H9 (cell line): ENCODE results near the gene USP14. TPM values are rescaled to one million over a fixed set of nuclear protein-coding genes. Genes with fewer than 3 reads are reported as not detected.
A peak's percentile ranks its signal among the peaks of the same experiment; 100 is the strongest.

ENCODE experiments used
- DNase-seq: peaks from one replicate; pipeline ENCODE4 v3.0.0-alpha.2; 2017
- H2AFZ ChIP-seq: one replicate; pipeline ENCODE4 v1.6.1; 2013; ENCODE audit warnings: mild to moderate bottlenecking, low read length, control low read depth, moderate library complexity
- H2AK5ac ChIP-seq: 2 replicates; pipeline ENCODE4 v1.6.1; 2013; ENCODE audit warnings: low read length, control low read depth, mixed read lengths; ENCODE audit not compliant: insufficient read length
- H2BK120ac ChIP-seq: one replicate; pipeline ENCODE4 v1.6.1; 2013; ENCODE audit warnings: low read depth, mild to moderate bottlenecking, low read length, control low read depth, inconsistent platforms; ENCODE audit not compliant: poor library complexity, severe bottlenecking
- H2BK12ac ChIP-seq: 2 replicates; pipeline ENCODE4 v1.6.1; 2013; ENCODE audit warnings: low read length, control low read depth, mixed read lengths, low read depth; ENCODE audit not compliant: insufficient read length
- H2BK15ac ChIP-seq: 2 replicates; pipeline ENCODE4 v1.6.1; 2013; ENCODE audit warnings: low read depth, low read length, control low read depth
- H2BK20ac ChIP-seq: one replicate; pipeline ENCODE4 v1.6.1; 2013; ENCODE audit warnings: low read depth, mild to moderate bottlenecking, low read length, control low read depth, inconsistent platforms; ENCODE audit not compliant: poor library complexity, severe bottlenecking
- H2BK5ac ChIP-seq: 2 replicates; pipeline ENCODE4 v1.6.1; 2013; ENCODE audit warnings: low read length, control low read depth, mixed read lengths; ENCODE audit not compliant: insufficient read length
- H3K14ac ChIP-seq: 2 replicates; pipeline ENCODE4 v1.6.1; 2013; ENCODE audit warnings: low read length, control low read depth; ENCODE audit not compliant: insufficient read depth
- H3K18ac ChIP-seq: 2 replicates; pipeline ENCODE4 v1.6.1; 2013; ENCODE audit warnings: low read depth, mild to moderate bottlenecking, mixed read lengths, low read length, control low read depth; ENCODE audit not compliant: insufficient read length
- H3K23ac ChIP-seq: 2 replicates; pipeline ENCODE4 v1.6.1; 2013; ENCODE audit warnings: low read length, control low read depth, mixed read lengths, low read depth; ENCODE audit not compliant: insufficient read length
- H3K23me2 ChIP-seq: 2 replicates; pipeline ENCODE4 v1.6.1; 2013; ENCODE audit warnings: low read depth, mild to moderate bottlenecking, mixed read lengths, low read length, control low read depth; ENCODE audit not compliant: insufficient read length, poor library complexity, severe bottlenecking
- H3K27ac ChIP-seq: 2 replicates; pipeline ENCODE4 v1.5.1; 2013; ENCODE audit warnings: low read length, control low read depth, mixed read lengths, low read depth; ENCODE audit not compliant: insufficient read length
- H3K27me3 ChIP-seq: 2 replicates; pipeline ENCODE4 v1.6.1; 2013; ENCODE audit warnings: low read length, control low read depth, inconsistent platforms; ENCODE audit not compliant: insufficient read depth
- H3K4ac ChIP-seq: 2 replicates; pipeline ENCODE4 v1.6.1; 2013; ENCODE audit warnings: low read depth, mild to moderate bottlenecking, control low read depth, inconsistent platforms, low read length, moderate library complexity
- H3K4me1 ChIP-seq: 2 replicates; pipeline ENCODE4 v1.6.1; 2013; ENCODE audit warnings: low read length, control low read depth, inconsistent platforms; ENCODE audit not compliant: insufficient read depth
- H3K4me2 ChIP-seq: 2 replicates; pipeline ENCODE4 v1.6.1; 2013; ENCODE audit warnings: low read length, control low read depth, mixed read lengths; ENCODE audit not compliant: insufficient read length, insufficient read depth
- H3K56ac ChIP-seq: 2 replicates; pipeline ENCODE4 v1.6.1; 2013; ENCODE audit warnings: low read depth, mild to moderate bottlenecking, mixed read lengths, low read length, control low read depth; ENCODE audit not compliant: insufficient read length
- H3K79me1 ChIP-seq: 2 replicates; pipeline ENCODE4 v1.6.1; 2013; ENCODE audit warnings: low read depth, mild to moderate bottlenecking, moderate library complexity, low read length, control low read depth, inconsistent platforms; ENCODE audit not compliant: insufficient read depth, poor library complexity, severe bottlenecking
- H3K79me2 ChIP-seq: 2 replicates; pipeline ENCODE4 v1.6.1; 2013; ENCODE audit warnings: low read length, control low read depth, inconsistent platforms; ENCODE audit not compliant: insufficient read depth
- H3K9ac ChIP-seq: 2 replicates; pipeline ENCODE4 v1.6.1; 2013; ENCODE audit warnings: low read length, control low read depth, mixed read lengths; ENCODE audit not compliant: insufficient read length; ENCODE audit errors: extremely low read depth
- H3K9me3 ChIP-seq: one replicate; pipeline ENCODE4 v1.6.1; 2013; ENCODE audit warnings: low read depth, low read length, inconsistent platforms; ENCODE audit not compliant: control insufficient read depth
- H3T11ph ChIP-seq: one replicate; pipeline ENCODE4 v1.6.1; 2013; ENCODE audit warnings: mild to moderate bottlenecking, low read length, control low read depth, inconsistent platforms
- H4K20me1 ChIP-seq: one replicate; pipeline ENCODE4 v1.6.1; 2013; ENCODE audit not compliant: control insufficient read depth, insufficient read length, insufficient read depth
- H4K5ac ChIP-seq: 2 replicates; pipeline ENCODE4 v1.6.1; 2013; ENCODE audit warnings: low read depth, mild to moderate bottlenecking, mixed read lengths, low read length, control low read depth; ENCODE audit not compliant: insufficient read length
- H4K8ac ChIP-seq: replicated peaks from 2 replicates; pipeline ENCODE4 v1.6.1; 2013; ENCODE audit warnings: low read length, control low read depth, mixed read lengths, low read depth; ENCODE audit not compliant: insufficient read length
- H4K91ac ChIP-seq: 2 replicates; pipeline ENCODE4 v1.6.1; 2013; ENCODE audit warnings: low read depth, mild to moderate bottlenecking, moderate library complexity, mixed read lengths, low read length, control low read depth; ENCODE audit not compliant: insufficient read length
- H3K27ac Mint-ChIP-seq, 3 experiments: 2 replicates in 2 of 3; 3 replicates in 1 of 3; pipeline ENCODE4 v1.8.0; 2020 to 2021; ENCODE audit warnings: mixed read lengths in 3 of 3, mild to moderate bottlenecking in 1 of 3, moderate library complexity in 1 of 3
- H3K27me3 Mint-ChIP-seq: 2 replicates; pipeline ENCODE4 v1.8.0; 2021; ENCODE audit warnings: low read depth, mild to moderate bottlenecking, moderate library complexity, mixed read lengths
- H3K36me3 Mint-ChIP-seq, 3 experiments: 2 replicates in 2 of 3; 3 replicates in 1 of 3; pipeline ENCODE4 v1.8.0; 2020 to 2021; ENCODE audit warnings: low read depth in 3 of 3, mixed read lengths in 3 of 3; ENCODE audit not compliant: insufficient read depth in 1 of 3
- H3K4me1 Mint-ChIP-seq, 2 experiments: 2 replicates each; pipeline ENCODE4 v1.8.0; 2020; ENCODE audit warnings: mixed read lengths in 2 of 2
- H3K4me3 Mint-ChIP-seq, 2 experiments: 2 replicates in 1 of 2; 3 replicates in 1 of 2; pipeline ENCODE4 v1.8.0; 2020 to 2021; ENCODE audit warnings: mild to moderate bottlenecking in 2 of 2, mixed read lengths in 2 of 2, moderate library complexity in 1 of 2
- H3K9me3 Mint-ChIP-seq, 2 experiments: 2 replicates in 1 of 2; 3 replicates in 1 of 2; pipeline ENCODE4 v1.8.0; 2020; ENCODE audit warnings: mild to moderate bottlenecking in 2 of 2, mixed read lengths in 2 of 2, moderate library complexity in 1 of 2
- WGBS: extraction: QIAGEN DNeasy Blood & Tissue Kit; methylation state at CpG from one replicate; pipeline ENCODE4 v1.1.7; 2013; ENCODE audit warnings: missing lambda C conversion rate, low lambda C conversion rate, mixed read lengths; ENCODE audit not compliant: insufficient read length; ENCODE audit errors: extremely low coverage; 5-methylcytosine and 5-hydroxymethylcytosine counted together
- total RNA-seq: library from RNA; stranded (reverse); gene quantifications from 2 replicates; pipeline ENCODE4 v1.2.1, GENCODE V29; 2021
- TF ChIP-seq, protein P1 (sequence below): fragments of 200-600 bp; sonication (generic); conservative IDR thresholded peaks from 3 replicates; pipeline ENCODE4 v1.8.0; 2021; ENCODE audit warnings: antibody characterized with exemption, mild to moderate bottlenecking

The USP14 gene
- total RNA-seq, 1 experiment from 2014 or later, result 92.1 TPM

DNA sequence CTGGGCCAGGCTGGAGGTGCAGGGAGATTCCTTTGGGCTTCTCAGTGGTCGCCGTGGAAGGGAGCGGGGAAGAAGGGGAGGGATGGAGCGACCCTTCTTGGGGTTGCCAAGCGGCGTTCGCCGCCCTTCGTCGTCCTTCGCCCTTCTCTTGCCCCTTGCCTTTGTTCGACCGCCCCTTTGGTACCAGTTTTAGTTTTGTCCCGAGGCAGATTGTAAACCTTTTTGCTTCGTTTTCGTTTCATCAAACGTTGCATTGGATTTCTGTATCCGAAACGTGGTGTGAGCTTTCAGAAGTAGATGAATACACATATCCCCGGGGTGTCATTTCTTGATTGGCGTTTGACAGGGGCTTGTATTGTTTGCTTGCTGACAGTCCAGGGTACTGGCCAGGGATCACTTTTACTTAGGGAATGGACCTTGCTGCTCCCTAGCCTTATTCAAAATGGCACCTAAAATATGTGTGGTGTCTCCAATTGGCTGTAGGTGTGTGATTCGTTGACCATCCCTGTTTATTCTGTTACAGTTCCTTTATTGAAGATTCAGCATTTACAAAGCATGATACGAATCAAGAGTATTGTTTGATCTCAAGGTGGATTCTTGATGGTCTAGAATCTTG lies 788 bp downstream of the USP14 start:
- no peak overlapping the region for H2BK15ac ChIP-seq
- no peak for DNase-seq

More for the DNA sequence above, 788 bp downstream of the USP14 start:
- Histone ChIP-seq H3K56ac (no peak overlapping the region), H3K4ac (no peak overlapping the region), H3K27ac (no peak overlapping the region), H4K8ac (no peak overlapping the region), H2AK5ac (no peak overlapping the region), H4K20me1 (no peaks in the 10 kb centered on the region), H3T11ph (no peak overlapping the region), H2BK20ac (no peak overlapping the region), H3K79me1 (no peaks in the 10 kb centered on the region), H2BK5ac (no peak overlapping the region), H3K23me2 (no peaks in the 10 kb centered on the region), H3K18ac (peak overlapping the region; percentile 18), H2BK120ac (no peak overlapping the region), H3K9ac (peak overlapping the region; percentile 79), H2BK12ac (no peak overlapping the region), H3K9me3 (no peaks in the 10 kb centered on the region), H3K14ac (0 out of 2 replicates have a peak overlapping the region, but pooled peaks have one; percentile 82), H4K5ac (no peak overlapping the region), H3K79me2 (peaks cover 31% of the 10 kb centered on the region), H3K23ac (no peak overlapping the region), H3K27me3 (peaks cover 4% of the 10 kb centered on the region; the same call in 1 of the 2 replicates), H4K91ac (no peak overlapping the region), H3K4me1 (no peaks in the 10 kb centered on the region), H2AFZ (no peak overlapping the region), H3K4me2 (peak overlapping the region; percentile 84)
- H3K27me3 Mint-ChIP-seq, result peaks cover 27% of the 10 kb centered on the region
- peaks cover 11 to 21% (median 13%) of the 10 kb centered on the region in 3 experiments; a peak in 6 of 7 replicates for H3K36me3 Mint-ChIP-seq
- peaks cover 4 to 15% of the 10 kb centered on the region in 2 experiments for H3K4me1 Mint-ChIP-seq
- peak overlapping the region; percentile 83 to 98 (median 93) for H3K27ac Mint-ChIP-seq
- peaks cover 0 to 4% of the 10 kb centered on the region in 2 experiments; a peak in 1 of 5 replicates for H3K9me3 Mint-ChIP-seq
- TF ChIP-seq, protein P1, sequence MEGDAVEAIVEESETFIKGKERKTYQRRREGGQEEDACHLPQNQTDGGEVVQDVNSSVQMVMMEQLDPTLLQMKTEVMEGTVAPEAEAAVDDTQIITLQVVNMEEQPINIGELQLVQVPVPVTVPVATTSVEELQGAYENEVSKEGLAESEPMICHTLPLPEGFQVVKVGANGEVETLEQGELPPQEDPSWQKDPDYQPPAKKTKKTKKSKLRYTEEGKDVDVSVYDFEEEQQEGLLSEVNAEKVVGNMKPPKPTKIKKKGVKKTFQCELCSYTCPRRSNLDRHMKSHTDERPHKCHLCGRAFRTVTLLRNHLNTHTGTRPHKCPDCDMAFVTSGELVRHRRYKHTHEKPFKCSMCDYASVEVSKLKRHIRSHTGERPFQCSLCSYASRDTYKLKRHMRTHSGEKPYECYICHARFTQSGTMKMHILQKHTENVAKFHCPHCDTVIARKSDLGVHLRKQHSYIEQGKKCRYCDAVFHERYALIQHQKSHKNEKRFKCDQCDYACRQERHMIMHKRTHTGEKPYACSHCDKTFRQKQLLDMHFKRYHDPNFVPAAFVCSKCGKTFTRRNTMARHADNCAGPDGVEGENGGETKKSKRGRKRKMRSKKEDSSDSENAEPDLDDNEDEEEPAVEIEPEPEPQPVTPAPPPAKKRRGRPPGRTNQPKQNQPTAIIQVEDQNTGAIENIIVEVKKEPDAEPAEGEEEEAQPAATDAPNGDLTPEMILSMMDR, result no peak
- WGBS, result no CpG with 5 or more reads among the region's 23 CpGs
- peak overlapping the region; percentile 96 to 98 for H3K4me3 Mint-ChIP-seq
